ENCODE data around the gene NLRC5.
"Not testable (repeated sequence)": the region's sequence is repeated elsewhere in the genome, so short reads cannot be mapped to it uniquely, and the experiment has no call there.

The NLRC5 gene

GRCh38 chr16:57096192-57096591, 106.8 kb downstream of the NLRC5 start:
- Histone ChIP-seq H3K4me3 (ENCODE audit: low read depth in 1 of 2, low read length in 2 of 2) (no peak overlapping the region), H3K4me2 (ENCODE audit: insufficient read depth, low read length) (no peak overlapping the region), H3K9ac (ENCODE audit: low read depth, low read length) (no peak overlapping the region), H3K27me3 (ENCODE audit: insufficient read depth, low read length, poor library complexity) (peaks cover 36% of the 10 kb centered on the region), H3K4me1 (ENCODE audit: insufficient read depth, low read length) (peaks cover 15% of the 10 kb centered on the region), H3K27ac (ENCODE audit: low read length) (no peak overlapping the region), H2AFZ (ENCODE audit: low read depth, low read length) (no peak overlapping the region), H3K36me3 (ENCODE audit: insufficient read depth, low read length) (no peaks in the 10 kb centered on the region), H3K79me2 (ENCODE audit: insufficient read depth, low read length) (no peaks in the 10 kb centered on the region), H4K20me1 (ENCODE audit: insufficient read depth, low read length) (peaks cover 11% of the 10 kb centered on the region), H3K9me3 (ENCODE audit: insufficient read depth, low read length, severe bottlenecking) (no peaks in the 10 kb centered on the region)
- no peak for ATAC-seq (ENCODE audit: insufficient read depth, low read depth)
- TF ChIP-seq CTCF (IDR thresholded peaks at IDR 0.05; ENCODE audit: borderline replicate concordance, extremely low read depth, low read length, poor library complexity, severe bottlenecking), result no peak
- no peak for TF ChIP-seq EZH2 (IDR thresholded peaks at IDR 0.05; ENCODE audit: borderline replicate concordance, low read depth, low read length, severe bottlenecking)
- no peak for DNase-seq

GRCh38 chr16:57096793-57097192, 107.4 kb downstream of the NLRC5 start:
- Histone ChIP-seq H3K27me3 (ENCODE audit: insufficient read depth, low read length, poor library complexity) (peaks cover 30% of the 10 kb centered on the region), H3K79me2 (ENCODE audit: insufficient read depth, low read length) (no peaks in the 10 kb centered on the region), H3K4me2 (ENCODE audit: insufficient read depth, low read length) (no peak overlapping the region), H3K36me3 (ENCODE audit: insufficient read depth, low read length) (no peaks in the 10 kb centered on the region), H3K27ac (ENCODE audit: low read length) (no peak overlapping the region), H3K9me3 (ENCODE audit: insufficient read depth, low read length, severe bottlenecking) (no peaks in the 10 kb centered on the region), H4K20me1 (ENCODE audit: insufficient read depth, low read length) (peaks cover 11% of the 10 kb centered on the region), H3K4me1 (ENCODE audit: insufficient read depth, low read length) (peaks cover 15% of the 10 kb centered on the region), H3K4me3 (ENCODE audit: low read depth in 1 of 2, low read length in 2 of 2) (no peak overlapping the region), H3K9ac (ENCODE audit: low read depth, low read length) (no peak overlapping the region), H2AFZ (ENCODE audit: low read depth, low read length) (no peak overlapping the region)
- TF ChIP-seq EZH2 (IDR thresholded peaks at IDR 0.05; ENCODE audit: borderline replicate concordance, low read depth, low read length, severe bottlenecking) (no peak), CTCF (IDR thresholded peaks at IDR 0.05; ENCODE audit: borderline replicate concordance, extremely low read depth, low read length, poor library complexity, severe bottlenecking) (no peak)
- ATAC-seq (ENCODE audit: insufficient read depth, low read depth) (no peak), DNase-seq (no peak)

- no peak overlapping the region for H3K4me2 ChIP-seq (ENCODE audit: insufficient read depth, low read length)
- H3K36me3 ChIP-seq (ENCODE audit: insufficient read depth, low read length), result no peaks in the 10 kb centered on the region
- H2AFZ ChIP-seq (ENCODE audit: low read depth, low read length), result no peak overlapping the region
- H3K27ac ChIP-seq (ENCODE audit: low read length), result no peak overlapping the region
- peaks cover 16% of the 10 kb centered on the region for H3K27me3 ChIP-seq (ENCODE audit: insufficient read depth, low read length, poor library complexity)
- no peak overlapping the region for H3K4me3 ChIP-seq (ENCODE audit: low read depth in 1 of 2, low read length in 2 of 2)
- DNase-seq, result no peak
- no peaks in the 10 kb centered on the region for H3K9me3 ChIP-seq (ENCODE audit: insufficient read depth, low read length, severe bottlenecking)
- H4K20me1 ChIP-seq (ENCODE audit: insufficient read depth, low read length), result peaks cover 11% of the 10 kb centered on the region
- ATAC-seq (ENCODE audit: insufficient read depth, low read depth), result 0 out of 3 replicates have a peak, but pooled peaks have one; percentile 40
- peaks cover 2% of the 10 kb centered on the region; the same call in 1 of the 2 replicates for H3K4me1 ChIP-seq (ENCODE audit: insufficient read depth, low read length)
- no peaks in the 10 kb centered on the region for H3K79me2 ChIP-seq (ENCODE audit: insufficient read depth, low read length)
- TF ChIP-seq CTCF (IDR thresholded peaks at IDR 0.05; ENCODE audit: borderline replicate concordance, extremely low read depth, low read length, poor library complexity, severe bottlenecking) (no peak), EZH2 (IDR thresholded peaks at IDR 0.05; ENCODE audit: borderline replicate concordance, low read depth, low read length, severe bottlenecking) (no peak)
- H3K9ac ChIP-seq (ENCODE audit: low read depth, low read length), result no peak overlapping the region
These were observed 109.0 kb downstream of the NLRC5 start for GRCh38 chr16:57098188-57098841.

GRCh38 chr16:57099965-57100364, 110.6 kb downstream of the NLRC5 start:
- H3K4me2 ChIP-seq (ENCODE audit: insufficient read depth, low read length); ATAC-seq (ENCODE audit: insufficient read depth, low read depth); H3K27ac ChIP-seq (ENCODE audit: low read length); H3K27me3 ChIP-seq (ENCODE audit: insufficient read depth, low read length, poor library complexity); H3K9me3 ChIP-seq (ENCODE audit: insufficient read depth, low read length, severe bottlenecking); H3K79me2 ChIP-seq (ENCODE audit: insufficient read depth, low read length); H3K4me1 ChIP-seq (ENCODE audit: insufficient read depth, low read length); H3K36me3 ChIP-seq (ENCODE audit: insufficient read depth, low read length); H3K9ac ChIP-seq (ENCODE audit: low read depth, low read length); H3K4me3 ChIP-seq (ENCODE audit: low read depth in 1 of 2, low read length in 2 of 2); H4K20me1 ChIP-seq (ENCODE audit: insufficient read depth, low read length); DNase-seq; H2AFZ ChIP-seq (ENCODE audit: low read depth, low read length): not testable (repeated sequence)

Measured in DND-41 (cell line).